GM19099 (cell line): ENCODE data around the gene CA6.

Experiments used
- POLR2A ChIP-seq: IDR thresholded peaks from 3 replicates; pipeline ENCODE4 v1.6.1; 2011; ENCODE audit warnings: low read depth; ENCODE audit not compliant: insufficient read length; ENCODE audit errors: extremely low read depth

The CA6 gene

GRCh38 chr1:8988618-8988967 is 42.9 kb downstream of the CA6 start:
- TF ChIP-seq POLR2A = no peak

GRCh38 chr1:8989061-8989460 is 43.4 kb downstream of the CA6 start:
- TF ChIP-seq POLR2A = no peak

- TF ChIP-seq POLR2A = no peak
These were observed 44.2 kb downstream of the CA6 start for GRCh38 chr1:8989821-8990220.

- TF ChIP-seq POLR2A = no peak
These were observed 47.4 kb downstream of the CA6 start for GRCh38 chr1:8992936-8993687.

- no peak for TF ChIP-seq POLR2A
These were observed 58.5 kb downstream of the CA6 start for GRCh38 chr1:9004031-9004699.

GRCh38 chr1:9004700-9005394 is 59.2 kb downstream of the CA6 start:
- TF ChIP-seq POLR2A = no peak

GRCh38 chr1:9005395-9005708 is 59.7 kb downstream of the CA6 start:
- no peak for TF ChIP-seq POLR2A

- TF ChIP-seq POLR2A = no peak
These were observed 61.4 kb downstream of the CA6 start for GRCh38 chr1:9006956-9007615.

- no peak for TF ChIP-seq POLR2A
These were observed 62.6 kb downstream of the CA6 start for GRCh38 chr1:9008236-9008635.

GRCh38 chr1:9009438-9010370 is 64.0 kb downstream of the CA6 start:
- peak; percentile 2 for TF ChIP-seq POLR2A

- TF ChIP-seq POLR2A = no peak
These were observed 65.2 kb downstream of the CA6 start for GRCh38 chr1:9010781-9011323.

GRCh38 chr1:9013819-9014218 is 68.2 kb downstream of the CA6 start:
- TF ChIP-seq POLR2A = no peak

- TF ChIP-seq POLR2A = no peak
These were observed 69.1 kb downstream of the CA6 start for GRCh38 chr1:9014475-9015375.
